22Rv1 (cell line): Measurements from ENCODE around the gene BRD9.

Experiments used
- ZFX ChIP-seq: fragments of 450-650 bp; IDR thresholded peaks from 2 replicates; pipeline ENCODE4 v1.6.1; 2017; ENCODE audit warnings: antibody characterized with exemption, borderline replicate concordance
- TF ChIP-seq, protein P1 (sequence below): fragments of 450-650 bp; IDR thresholded peaks from 2 replicates; pipeline ENCODE4 v1.5.1; 2017; ENCODE audit warnings: mild to moderate bottlenecking

DNA sequence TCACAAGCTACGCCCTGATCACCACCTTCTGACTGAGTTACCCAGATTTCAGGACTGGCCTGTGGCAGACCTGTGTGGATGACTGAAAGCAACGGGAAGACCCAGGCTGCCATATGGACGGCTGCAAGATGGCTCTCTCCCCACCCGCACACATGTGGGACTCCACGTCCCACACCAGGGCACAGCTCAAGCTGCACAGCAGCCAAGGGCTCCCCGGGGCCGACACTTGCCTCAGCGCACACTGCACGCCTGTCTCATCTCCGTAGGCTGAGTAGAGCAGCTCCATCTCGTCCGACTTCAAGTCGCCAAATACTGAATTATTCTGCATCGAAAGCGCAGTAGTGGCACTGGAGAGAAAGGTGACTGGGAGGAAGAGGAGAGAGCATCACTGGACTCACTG, 14.5 kb downstream of the BRD9 start:
- TF ChIP-seq, protein P1, sequence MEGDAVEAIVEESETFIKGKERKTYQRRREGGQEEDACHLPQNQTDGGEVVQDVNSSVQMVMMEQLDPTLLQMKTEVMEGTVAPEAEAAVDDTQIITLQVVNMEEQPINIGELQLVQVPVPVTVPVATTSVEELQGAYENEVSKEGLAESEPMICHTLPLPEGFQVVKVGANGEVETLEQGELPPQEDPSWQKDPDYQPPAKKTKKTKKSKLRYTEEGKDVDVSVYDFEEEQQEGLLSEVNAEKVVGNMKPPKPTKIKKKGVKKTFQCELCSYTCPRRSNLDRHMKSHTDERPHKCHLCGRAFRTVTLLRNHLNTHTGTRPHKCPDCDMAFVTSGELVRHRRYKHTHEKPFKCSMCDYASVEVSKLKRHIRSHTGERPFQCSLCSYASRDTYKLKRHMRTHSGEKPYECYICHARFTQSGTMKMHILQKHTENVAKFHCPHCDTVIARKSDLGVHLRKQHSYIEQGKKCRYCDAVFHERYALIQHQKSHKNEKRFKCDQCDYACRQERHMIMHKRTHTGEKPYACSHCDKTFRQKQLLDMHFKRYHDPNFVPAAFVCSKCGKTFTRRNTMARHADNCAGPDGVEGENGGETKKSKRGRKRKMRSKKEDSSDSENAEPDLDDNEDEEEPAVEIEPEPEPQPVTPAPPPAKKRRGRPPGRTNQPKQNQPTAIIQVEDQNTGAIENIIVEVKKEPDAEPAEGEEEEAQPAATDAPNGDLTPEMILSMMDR: no peak
- no peak for TF ChIP-seq ZFX
